Body of pancreas (tissue), 4 donors: ENCODE results near the gene ACVR1C.

Experiments
- CTCF ChIP-seq, 7 experiments: fragments of 450-650 bp in 4 of 7; fragments of 200-600 bp in 3 of 7; sonication (generic) in 3 of 7; IDR thresholded peaks; one replicate each; pipeline ENCODE4 v1.5.1; 2016 to 2019; ENCODE audit warnings: antibody characterized with exemption in 7 of 7
- POLR2A ChIP-seq, 3 donors: fragments of 450-650 bp; IDR thresholded peaks; one replicate each; pipeline ENCODE4 v1.6.1; 2016; ENCODE audit warnings: antibody characterized with exemption in 3 of 3, mild to moderate bottlenecking in 2 of 3

GRCh38 chr2:157489983-157490382 lies 138.7 kb downstream of the ACVR1C start:
- TF ChIP-seq CTCF (IDR thresholded peaks at IDR 0.05): no peak
- no peak for TF ChIP-seq POLR2A (IDR thresholded peaks at IDR 0.05)
